Measurements from ENCODE around the gene FBN1. TPM values are rescaled to one million over a fixed set of nuclear protein-coding genes. Genes with fewer than 3 reads are reported as not detected.

Gene FBN1
- total RNA-seq, 1 experiment from 2014 or later = 5.2 TPM

- H3K27ac Mint-ChIP-seq = no peak overlapping the region
- ATAC-seq (no peak), DNase-seq (ENCODE audit: low spot score) (no peak)
- CTCF ChIA-PET = interaction anchor here (1.3 kb wide), 1 partner anchor 126 kb away, joined by 3 read pairs; no protein-coding TSS in a partner anchor
- H3K27me3 Mint-ChIP-seq (ENCODE audit: low read depth) = peaks cover 4% of the 10 kb centered on the region; the same call in 1 of the 2 replicates
- POLR2A ChIA-PET = no interaction called here
- peaks cover 18% of the 10 kb centered on the region for H3K9me3 Mint-ChIP-seq
- peaks cover 10% of the 10 kb centered on the region for H3K36me3 Mint-ChIP-seq
- H3K4me1 Mint-ChIP-seq = peaks cover 3% of the 10 kb centered on the region; the same call in 1 of the 2 replicates
- H3K4me3 Mint-ChIP-seq = no peak overlapping the region
- TF ChIP-seq CTCF (IDR thresholded peaks at IDR 0.05) (no peak), ATF6 (CRISPR knock-in tag; IDR thresholded peaks at IDR 0.05) (no peak), NR1H2 (CRISPR knock-in tag; IDR thresholded peaks at IDR 0.05) (no peak), HMGA2 (CRISPR knock-in tag; IDR thresholded peaks at IDR 0.05) (no peak), JUN (CRISPR knock-in tag; IDR thresholded peaks at IDR 0.05) (no peak), ZNF232 (CRISPR knock-in tag; IDR thresholded peaks at IDR 0.05) (no peak), CREB1 (CRISPR knock-in tag; IDR thresholded peaks at IDR 0.05) (no peak), TEAD1 (CRISPR knock-in tag; IDR thresholded peaks at IDR 0.05) (no peak), ZNF263 (CRISPR knock-in tag; IDR thresholded peaks at IDR 0.05; ENCODE audit: low read depth) (no peak), NFYB (CRISPR knock-in tag; conservative IDR thresholded peaks at IDR 0.05; ENCODE audit: low read depth) (no peak), CREM (CRISPR knock-in tag; IDR thresholded peaks at IDR 0.05) (no peak), NR2C2 (CRISPR knock-in tag; IDR thresholded peaks at IDR 0.05) (no peak), ZNF425 (CRISPR knock-in tag; conservative IDR thresholded peaks at IDR 0.05) (no peak), ZNF121 (CRISPR knock-in tag; IDR thresholded peaks at IDR 0.05) (no peak), ZNF423 (CRISPR knock-in tag; IDR thresholded peaks at IDR 0.05) (no peak)
Measured at GRCh38 chr15:48381861-48382260, 263.6 kb downstream of the FBN1 start.

GRCh38 chr15:48380198-48380597, 265.3 kb downstream of the FBN1 start:
- CTCF ChIA-PET = no interaction called here
- TF ChIP-seq AR (CRISPR knock-in tag; IDR thresholded peaks at IDR 0.05) (no peak), ZNF396 (CRISPR knock-in tag; IDR thresholded peaks at IDR 0.05; ENCODE audit: borderline replicate concordance) (no peak), EMX1 (CRISPR knock-in tag; IDR thresholded peaks at IDR 0.05) (no peak), FOXJ3 (CRISPR knock-in tag; IDR thresholded peaks at IDR 0.05; ENCODE audit: borderline replicate concordance) (no peak), PREB (CRISPR knock-in tag; IDR thresholded peaks at IDR 0.05; ENCODE audit: borderline replicate concordance) (no peak), SMAD4 (CRISPR knock-in tag; IDR thresholded peaks at IDR 0.05) (no peak), NFATC4 (CRISPR knock-in tag; IDR thresholded peaks at IDR 0.05) (no peak), ATF6 (CRISPR knock-in tag; IDR thresholded peaks at IDR 0.05) (no peak), NR3C1 (CRISPR knock-in tag; conservative IDR thresholded peaks at IDR 0.05; ENCODE audit: low read depth) (no peak), ZNF232 (CRISPR knock-in tag; IDR thresholded peaks at IDR 0.05) (no peak), JUN (CRISPR knock-in tag; IDR thresholded peaks at IDR 0.05) (no peak), TEAD4 (CRISPR knock-in tag; IDR thresholded peaks at IDR 0.05) (no peak), MXD4 (CRISPR knock-in tag; IDR thresholded peaks at IDR 0.05; ENCODE audit: borderline replicate concordance) (no peak)

More at GRCh38 chr15:48380198-48380597, 265.3 kb downstream of the FBN1 start:
- H3K4me3 Mint-ChIP-seq = no peak overlapping the region
- H3K27ac Mint-ChIP-seq = no peak overlapping the region
- ATAC-seq (no peak), DNase-seq (ENCODE audit: low spot score) (no peak)
- POLR2A ChIA-PET = no interaction called here
- peaks cover 4% of the 10 kb centered on the region; the same call in 1 of the 2 replicates for H3K27me3 Mint-ChIP-seq (ENCODE audit: low read depth)
- H3K4me1 Mint-ChIP-seq = peaks cover 3% of the 10 kb centered on the region; the same call in 1 of the 2 replicates
- peaks cover 13% of the 10 kb centered on the region for H3K36me3 Mint-ChIP-seq
- H3K9me3 Mint-ChIP-seq = peaks cover 32% of the 10 kb centered on the region

Data from WTC11 (cell line).